GM23248 (cell line): ENCODE data around the gene MNX1.

Experiments used
- EZH2 ChIP-seq: fragments of 200-600 bp; sonication (generic); IDR thresholded peaks from 2 replicates; pipeline ENCODE4 v1.6.1; 2018; ENCODE audit warnings: antibody characterized with exemption, mild to moderate bottlenecking; ENCODE audit not compliant: insufficient read depth, poor library complexity, severe bottlenecking
- EZH2phosphoT487 ChIP-seq: fragments of 200-600 bp; sonication (generic); IDR thresholded peaks from 2 replicates; pipeline ENCODE4 v1.6.1; 2018; ENCODE audit warnings: antibody characterized with exemption, moderate library complexity, mild to moderate bottlenecking, low read depth; ENCODE audit not compliant: insufficient read depth

- TF ChIP-seq EZH2 (no peak), EZH2phosphoT487 (peak; percentile 74; the same call in 1 of the 2 replicates)
Observed at GRCh38 chr7:156984174-156984891, 26.1 kb downstream of the MNX1 start.
